Kidney (tissue), 14 donors: ENCODE measurements around the gene TPRA1. TPM values are rescaled to one million over a fixed set of nuclear protein-coding genes. Genes with fewer than 3 reads are reported as not detected.
"Not testable (repeated sequence)": the region's sequence is repeated elsewhere in the genome, so short reads cannot be mapped to it uniquely, and the experiment has no call there.

ENCODE experiments used
- DNase-seq, 5 donors: peaks; one replicate each; pipeline ENCODE4 v3.0.0-alpha.2; 2013 to 2020
- FAIRE-seq: peaks from 2 replicates; lab custom pipeline; 2012; peaks lifted over from hg19 to GRCh38; lab: Jason Lieb, UNC
- H3K27ac ChIP-seq, 2 donors: one replicate each; pipeline ENCODE4 v1.7.0; 2013; ENCODE audit warnings: low read depth in 2 of 2, low read length in 2 of 2, inconsistent platforms in 1 of 2
- H3K27me3 ChIP-seq: one replicate; pipeline ENCODE4 v1.7.1; 2013; ENCODE audit warnings: low read length, inconsistent platforms; ENCODE audit not compliant: control insufficient read depth, insufficient read depth
- H3K36me3 ChIP-seq, 3 donors: one replicate each; pipeline versions ENCODE4 v1.7.0 to v1.7.1; 2013; ENCODE audit warnings: low read length in 3 of 3, control low read depth in 1 of 3, inconsistent platforms in 1 of 3; ENCODE audit not compliant: insufficient read depth in 3 of 3, control insufficient read depth in 2 of 3
- H3K4me1 ChIP-seq, 3 donors: one replicate each; pipeline versions ENCODE4 v1.7.0 to v1.7.1; 2013; ENCODE audit warnings: low read length in 3 of 3, inconsistent platforms in 1 of 3, low read depth in 1 of 3; ENCODE audit not compliant: control insufficient read depth in 2 of 3, insufficient read depth in 2 of 3
- H3K4me3 ChIP-seq, 3 donors: one replicate each; pipeline versions ENCODE4 v1.7.0 to v1.8.1; 2013; ENCODE audit warnings: low read length in 3 of 3, control low read depth in 1 of 3, inconsistent platforms in 1 of 3
- H3K9ac ChIP-seq, 3 donors: one replicate each; pipeline versions ENCODE4 v1.7.0 to v1.7.1; 2013; ENCODE audit warnings: low read length in 3 of 3, control low read depth in 1 of 3, inconsistent platforms in 1 of 3
- H3K9me3 ChIP-seq, 3 donors: one replicate each; pipeline versions ENCODE4 v1.7.0 to v1.7.1; 2013; ENCODE audit warnings: low read length in 3 of 3, control low read depth in 1 of 3, inconsistent platforms in 1 of 3; ENCODE audit not compliant: control insufficient read depth in 2 of 3, insufficient read depth in 1 of 3
- CTCF ChIP-seq: IDR thresholded peaks from 3 replicates; pipeline ENCODE4 v1.5.1; 2012; ENCODE audit warnings: mild to moderate bottlenecking, moderate library complexity, borderline replicate concordance; ENCODE audit not compliant: insufficient read depth; ENCODE audit errors: extremely low read depth
- intact Hi-C: fragments of 100-400 bp; cut with DNase I; formaldehyde crosslinking; loops from one replicate; pipeline ENCODE4 v1.11.1; 2022
- polyA plus RNA-seq: library from polyadenylated mRNA; stranded (reverse); fragments of 350-450 nt; fragmentation: Illumina TruSeq; extraction: RNeasy Lipid Tissue Mini Kit (QIAGEN cat#74804); gene quantifications from one replicate; pipeline ENCODE4 v1.2.3, GENCODE V29; 2014; ENCODE audit warnings: low read depth, low replicate concordance; ENCODE audit not compliant: insufficient read depth
- total RNA-seq: library from RNA; stranded (reverse); fragmentation: NEBNext Ultra II Directional; extraction: Animal tissue kit (Norgen Biotek cat#: 25700); gene quantifications from one replicate; pipeline ENCODE4 v1.2.1, GENCODE V29; 2021
- donor health status: control.
- donor health status: control.
- donor health status: control.
- donor health status: control.
- donor health status: control.
- donor health status: DM: yes; HTN: yes; CAD: no.
- donor health status: Normal renal cell carcinoma (clear cell type).

TPRA1 gene
- total and polyA plus RNA-seq, 2 donors from 2014 or later, result 35.4 to 36.4 TPM

- H3K4me3 ChIP-seq, result no peak overlapping the region
- H3K9ac ChIP-seq, result no peak overlapping the region
- H3K4me1 ChIP-seq, result no peaks in the 10 kb centered on the region
- intact Hi-C loops, result no loop called here
- H3K27ac ChIP-seq, result no peak overlapping the region
- TF ChIP-seq CTCF, result no peak
- no peak for DNase-seq
- FAIRE-seq, result no peak
- H3K36me3 ChIP-seq, result peaks cover 2 to 13% (median 4%) of the 10 kb centered on the region in 3 donors
- H3K27me3 ChIP-seq, result no peaks in the 10 kb centered on the region
- H3K9me3 ChIP-seq, result no peaks in the 10 kb centered on the region
Measured at GRCh38 chr3:127606981-127607595, 16.6 kb upstream of the TPRA1 start.

GRCh38 chr3:127606086-127606805 is 15.7 kb upstream of the TPRA1 start:
- no peaks in the 10 kb centered on the region for H3K4me1 ChIP-seq
- no peak for TF ChIP-seq CTCF
- H3K36me3 ChIP-seq, result peaks cover 2 to 13% (median 4%) of the 10 kb centered on the region in 3 donors
- no peak overlapping the region for H3K4me3 ChIP-seq
- DNase-seq (no peak), FAIRE-seq (no peak)
- no peaks in the 10 kb centered on the region for H3K27me3 ChIP-seq
- no peak overlapping the region for H3K9ac ChIP-seq
- no peak overlapping the region for H3K27ac ChIP-seq
- H3K9me3 ChIP-seq, result no peaks in the 10 kb centered on the region
- intact Hi-C loops, result no loop called here

GRCh38 chr3:127605547-127605946 is 15.0 kb upstream of the TPRA1 start:
- H3K36me3 ChIP-seq, result peaks cover 2 to 13% (median 3%) of the 10 kb centered on the region in 3 donors
- H3K27me3 ChIP-seq, H3K27ac ChIP-seq, FAIRE-seq, DNase-seq, H3K9ac ChIP-seq, H3K4me3 ChIP-seq, H3K4me1 ChIP-seq, H3K9me3 ChIP-seq, intact Hi-C loops: not testable (repeated sequence)

- Histone ChIP-seq H3K4me1 (no peaks in the 10 kb centered on the region), H3K9me3 (no peaks in the 10 kb centered on the region), H3K4me3 (no peak overlapping the region), H3K27me3 (no peaks in the 10 kb centered on the region), H3K27ac (no peak overlapping the region), H3K36me3 (peaks cover 2 to 13% (median 6%) of the 10 kb centered on the region in 3 donors), H3K9ac (no peak overlapping the region)
- intact Hi-C loops, result no loop called here
- no peak for TF ChIP-seq CTCF
- FAIRE-seq (no peak), DNase-seq (no peak)
Measured at GRCh38 chr3:127604546-127605165, 14.1 kb upstream of the TPRA1 start.
